CD4-positive, alpha-beta T cell treated with Interleukin-6 at 100 ng/mL for 8 hours (primary cell): ENCODE measurements around the gene MALT1.
A peak's percentile ranks its signal among the peaks of the same experiment; 100 is the strongest.
"Not testable (repeated sequence)": the region's sequence is repeated elsewhere in the genome, so short reads cannot be mapped to it uniquely, and the experiment has no call there.

Experiments used
- DNase-seq: peaks from one replicate; pipeline ENCODE4 v3.0.0-alpha.2; 2020; ENCODE audit warnings: mixed read lengths, low spot score

Gene MALT1

GRCh38 chr18:58653144-58653722 is 18.0 kb upstream of the MALT1 start:
- not testable (repeated sequence) for DNase-seq

- no peak for DNase-seq
Measured at GRCh38 chr18:58653814-58654509, 17.3 kb upstream of the MALT1 start.

GRCh38 chr18:58654896-58655614 is 16.2 kb upstream of the MALT1 start:
- DNase-seq = no peak

GRCh38 chr18:58657081-58657480 is 14.2 kb upstream of the MALT1 start:
- no peak for DNase-seq

GRCh38 chr18:58657494-58657893 is 13.8 kb upstream of the MALT1 start:
- DNase-seq = no peak

GRCh38 chr18:58659691-58660090 is 11.6 kb upstream of the MALT1 start:
- no peak for DNase-seq

GRCh38 chr18:58660915-58661314 is 10.3 kb upstream of the MALT1 start:
- DNase-seq = no peak

GRCh38 chr18:58661423-58661822 is 9.8 kb upstream of the MALT1 start:
- no peak for DNase-seq

- no peak for DNase-seq
Measured at GRCh38 chr18:58662118-58662517, 9.1 kb upstream of the MALT1 start.

GRCh38 chr18:58666176-58666575 is 5.1 kb upstream of the MALT1 start:
- DNase-seq = no peak

GRCh38 chr18:58668211-58668610 is 3.1 kb upstream of the MALT1 start:
- DNase-seq = no peak

- no peak for DNase-seq
Measured at GRCh38 chr18:58668897-58669296, 2.4 kb upstream of the MALT1 start.

- DNase-seq = no peak
Measured at GRCh38 chr18:58669731-58670378, 1.4 kb upstream of the MALT1 start.

GRCh38 chr18:58670404-58671110 is 708 bp upstream of the MALT1 start:
- no peak for DNase-seq

- no peak for DNase-seq
Measured at GRCh38 chr18:58671632-58672564, 633 bp downstream of the MALT1 start.

- no peak for DNase-seq
Measured at GRCh38 chr18:58674159-58674558, 2.9 kb downstream of the MALT1 start.

GRCh38 chr18:58674863-58675472 is 3.7 kb downstream of the MALT1 start:
- no peak for DNase-seq

- no peak for DNase-seq
Measured at GRCh38 chr18:58676270-58676669, 5.0 kb downstream of the MALT1 start.

- no peak for DNase-seq
Measured at GRCh38 chr18:58682429-58683069, 11.3 kb downstream of the MALT1 start.

GRCh38 chr18:58687871-58688308 is 16.6 kb downstream of the MALT1 start:
- DNase-seq = peak; percentile 77
